HG02938 (cell line): ENCODE measurements around the gene SPA17.

Source experiments
- ATAC-seq: cut with Tn5 transposase; IDR thresholded peaks from one replicate; pipeline ENCODE4 v1.9.1; 2021; ENCODE audit warnings: mild to moderate bottlenecking, moderate library complexity; ENCODE audit not compliant: unreplicated experiment

The SPA17 gene

DNA sequence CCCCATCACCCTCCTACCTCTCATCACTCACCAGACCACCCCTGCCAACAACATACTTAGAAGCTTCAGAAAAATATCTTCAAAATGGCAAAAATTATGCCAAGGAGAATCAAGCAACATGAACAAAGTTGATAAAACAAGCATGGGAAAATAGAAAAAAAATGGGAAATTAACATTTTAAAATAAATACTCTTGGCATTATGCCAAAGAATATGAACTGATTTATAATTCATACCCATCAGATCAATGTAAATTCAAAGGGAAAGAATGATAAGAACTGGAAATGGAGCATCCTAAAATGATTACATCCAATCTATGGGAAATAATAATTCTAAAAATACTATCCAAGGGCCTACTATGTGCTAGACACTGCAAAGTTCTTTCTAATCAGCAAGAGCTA, 12.2 kb upstream of the SPA17 start:
- ATAC-seq, result no peak

- ATAC-seq, result no peak
Measured at GRCh38 chr11:124662106-124662505, 11.6 kb upstream of the SPA17 start.

- ATAC-seq, result no peak
Measured at GRCh38 chr11:124663861-124664260, 9.8 kb upstream of the SPA17 start.

DNA sequence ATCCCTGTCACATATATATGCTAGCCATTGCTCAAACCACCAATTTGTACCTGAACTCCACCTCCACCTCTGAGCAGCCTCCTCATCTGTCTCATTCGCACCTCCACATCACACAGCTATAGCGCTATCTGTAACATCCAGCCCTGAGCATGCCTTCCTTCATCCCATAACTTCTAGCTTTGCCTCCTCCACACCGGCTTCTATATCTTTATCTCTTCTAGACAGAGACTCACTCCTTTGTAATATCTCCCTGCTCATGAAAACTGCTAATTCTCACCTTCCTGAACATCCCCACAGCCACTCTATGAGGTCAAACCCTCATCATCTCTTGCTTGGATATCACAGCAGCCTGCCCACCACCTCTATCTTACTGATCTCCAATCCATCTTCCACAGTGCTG, 6.1 kb upstream of the SPA17 start:
- no peak for ATAC-seq

DNA sequence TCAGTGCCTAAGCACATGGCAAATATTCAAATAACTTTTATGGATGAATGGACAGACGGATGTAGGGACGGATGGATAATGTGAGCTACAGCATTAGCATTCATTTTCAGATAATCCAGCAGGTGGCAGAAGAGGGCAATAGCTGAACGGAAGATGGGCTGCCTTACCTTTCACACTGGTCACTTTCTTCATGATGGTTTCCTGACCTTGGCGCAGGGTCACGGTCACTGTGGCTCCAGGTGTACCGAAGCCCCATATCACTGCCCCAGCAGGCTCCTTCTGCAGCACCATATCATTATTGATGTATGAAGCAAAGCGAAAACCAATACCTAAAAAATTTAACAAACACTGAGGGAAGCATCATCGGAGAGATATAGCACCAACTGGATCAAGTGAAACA, 4.5 kb upstream of the SPA17 start:
- no peak for ATAC-seq

DNA sequence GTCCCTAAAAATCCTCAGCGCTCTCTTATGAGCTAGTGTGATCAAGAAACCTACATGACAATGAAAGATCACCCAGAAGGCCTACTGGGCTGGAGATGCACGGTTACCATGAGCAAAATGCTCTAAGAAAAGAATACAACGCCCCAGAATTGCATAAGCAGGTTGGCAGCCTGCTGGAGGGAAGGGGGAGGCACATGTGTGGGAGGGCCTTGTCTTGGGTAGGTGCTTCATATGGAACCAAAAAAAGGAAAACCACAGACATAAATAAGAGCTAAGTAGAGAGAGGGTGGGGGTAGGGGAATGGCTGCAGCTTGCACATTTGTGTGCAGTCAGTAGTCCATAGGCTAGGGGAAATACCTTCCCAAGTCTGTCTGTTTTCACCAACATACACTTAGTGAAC, 3.0 kb upstream of the SPA17 start:
- ATAC-seq, result no peak

- ATAC-seq, result no peak
Measured at GRCh38 chr11:124672536-124673215, 1.0 kb upstream of the SPA17 start.

DNA sequence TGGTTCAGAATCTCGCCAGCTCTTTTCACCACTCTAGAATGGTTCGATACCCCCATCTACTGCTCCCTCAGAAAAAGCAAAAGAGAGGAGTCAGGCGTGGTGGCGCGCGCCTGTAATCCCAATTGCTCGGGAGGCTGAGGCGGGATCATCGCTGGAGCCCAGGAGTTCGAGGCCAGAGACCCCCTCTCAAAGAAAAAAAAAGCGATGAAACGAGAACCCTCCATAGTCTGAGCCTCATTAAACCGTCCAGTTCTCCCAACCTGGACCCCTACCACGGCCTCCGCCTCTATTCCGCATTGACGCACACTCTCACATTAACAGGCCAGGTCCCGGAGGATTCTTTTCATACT, 439 bp downstream of the SPA17 start:
- ATAC-seq, result no peak

DNA sequence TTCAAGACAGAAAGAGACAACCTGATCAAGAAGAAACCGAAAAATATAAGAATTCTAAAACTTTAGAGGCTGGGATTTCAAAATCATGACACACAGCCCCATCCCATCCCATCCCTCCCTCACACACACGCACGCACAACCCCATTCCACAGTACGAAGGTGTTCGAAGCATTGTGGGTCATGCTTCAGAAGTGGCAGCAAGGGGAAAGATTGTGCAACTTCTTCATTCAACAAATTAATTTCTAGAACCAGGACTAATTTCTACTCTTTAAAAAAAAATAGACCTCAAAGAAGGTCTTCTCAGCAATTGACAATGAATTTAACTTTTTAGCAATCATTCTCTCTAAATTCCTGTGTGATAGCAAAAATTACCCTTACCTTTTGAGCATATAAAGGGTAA, 867 bp downstream of the SPA17 start:
- ATAC-seq, result no peak

DNA sequence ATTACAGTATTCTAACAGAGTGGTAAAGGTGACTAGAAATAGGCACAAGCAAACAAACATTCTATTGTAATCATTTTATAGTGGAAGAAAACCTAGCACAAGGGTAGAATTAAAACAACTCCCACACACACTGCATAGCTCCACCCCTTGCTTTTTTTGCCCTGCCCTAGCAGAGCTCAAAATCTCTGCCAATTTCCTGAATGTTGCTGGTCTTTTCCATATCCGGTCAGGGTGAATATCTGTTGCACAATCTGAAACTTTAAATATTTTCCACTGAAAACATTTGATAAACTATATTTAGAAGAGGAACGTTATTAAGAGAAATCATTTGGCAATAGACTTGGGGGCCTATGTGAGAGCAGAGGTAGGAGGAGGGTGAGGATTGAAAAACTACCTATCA, 2.7 kb downstream of the SPA17 start:
- ATAC-seq, result no peak

DNA sequence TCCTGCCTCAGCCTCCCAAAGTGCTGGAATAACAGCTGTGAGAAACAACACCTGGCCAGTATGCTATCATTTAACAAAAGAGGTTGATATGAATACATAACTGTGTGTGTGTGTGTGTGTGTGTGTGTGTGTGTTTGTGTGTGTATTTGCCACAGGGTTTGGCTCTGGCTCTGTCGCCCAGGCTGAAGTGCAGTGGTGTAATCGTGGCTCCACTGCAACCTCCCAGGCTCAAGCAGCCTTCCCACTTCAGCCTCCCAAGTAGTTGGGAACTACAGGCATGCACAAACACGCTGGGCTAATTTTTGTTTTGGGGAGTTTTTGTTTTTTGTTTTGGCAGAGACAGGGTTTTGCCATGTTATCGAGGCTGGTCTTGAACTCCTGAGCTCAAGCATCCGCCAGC, 4.7 kb downstream of the SPA17 start:
- no peak for ATAC-seq

GRCh38 chr11:124681421-124681820, 7.7 kb downstream of the SPA17 start:
- ATAC-seq, result no peak

- ATAC-seq, result no peak
Measured at GRCh38 chr11:124682443-124682842, 8.7 kb downstream of the SPA17 start.

DNA sequence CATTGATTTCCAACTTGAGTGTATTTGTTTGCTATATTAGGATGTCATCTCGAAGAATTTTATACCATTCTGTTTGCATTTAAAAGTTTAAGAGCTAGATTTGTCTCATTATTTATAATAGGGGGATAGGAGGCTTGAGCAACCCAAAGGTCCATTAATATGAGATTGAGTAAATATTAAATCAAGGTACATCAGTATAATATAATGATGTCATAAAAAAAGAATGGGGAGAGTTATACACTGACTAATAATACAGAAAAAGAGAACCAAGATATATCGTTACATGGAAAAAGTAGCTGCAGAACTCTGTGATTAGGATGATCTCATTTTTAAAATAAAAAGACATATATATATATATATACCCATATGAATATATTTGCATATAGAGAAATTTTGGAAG, 19.4 kb downstream of the SPA17 start:
- no peak for ATAC-seq

DNA sequence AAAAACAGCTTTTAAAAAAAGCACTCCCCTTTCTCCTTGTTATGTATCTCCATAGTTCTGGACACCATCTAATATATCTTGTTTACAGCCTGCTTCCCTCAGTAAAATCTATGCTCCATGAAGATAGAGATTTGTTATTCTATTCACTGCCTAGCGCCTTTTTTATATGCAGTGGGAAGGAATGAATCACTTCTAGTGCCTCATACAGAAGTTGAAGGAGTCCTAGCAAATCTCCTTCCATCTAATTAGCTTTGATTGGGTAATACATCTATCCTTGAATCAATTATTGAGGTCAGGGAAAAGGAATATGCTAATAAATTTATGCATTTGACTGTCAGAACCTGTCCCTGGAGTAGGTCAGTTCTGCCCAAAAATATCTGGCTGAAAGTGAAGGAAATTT, 25.8 kb downstream of the SPA17 start:
- ATAC-seq, result no peak

DNA sequence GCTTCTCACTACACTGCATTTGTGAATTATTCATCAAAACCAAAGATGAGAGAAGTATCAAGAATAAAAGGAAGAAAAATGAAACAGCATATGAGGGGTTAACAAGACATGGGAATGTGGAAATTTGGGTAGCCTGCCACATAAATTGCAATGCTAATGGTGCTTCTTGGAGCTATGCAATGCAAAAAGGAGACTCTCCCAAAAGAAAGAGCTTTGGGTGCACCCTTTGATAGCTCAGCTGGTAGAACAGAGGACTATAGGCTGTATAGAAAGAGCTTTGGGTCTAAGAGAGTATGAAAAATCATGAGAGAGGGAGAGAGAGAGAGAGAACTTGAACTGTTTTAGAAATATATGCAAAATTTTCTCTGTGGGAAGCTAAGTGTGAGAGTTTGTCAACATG, 26.3 kb downstream of the SPA17 start:
- ATAC-seq, result no peak

GRCh38 chr11:124707829-124708228, 34.1 kb downstream of the SPA17 start:
- no peak for ATAC-seq

- no peak for ATAC-seq
Measured at GRCh38 chr11:124712392-124712791, 38.7 kb downstream of the SPA17 start.

GRCh38 chr11:124716591-124716990, 42.9 kb downstream of the SPA17 start:
- ATAC-seq, result no peak

GRCh38 chr11:124717421-124717785, 43.7 kb downstream of the SPA17 start:
- ATAC-seq, result no peak

GRCh38 chr11:124717786-124718651, 44.3 kb downstream of the SPA17 start:
- no peak for ATAC-seq

- ATAC-seq, result no peak
Measured at GRCh38 chr11:124718801-124719200, 45.1 kb downstream of the SPA17 start.

DNA sequence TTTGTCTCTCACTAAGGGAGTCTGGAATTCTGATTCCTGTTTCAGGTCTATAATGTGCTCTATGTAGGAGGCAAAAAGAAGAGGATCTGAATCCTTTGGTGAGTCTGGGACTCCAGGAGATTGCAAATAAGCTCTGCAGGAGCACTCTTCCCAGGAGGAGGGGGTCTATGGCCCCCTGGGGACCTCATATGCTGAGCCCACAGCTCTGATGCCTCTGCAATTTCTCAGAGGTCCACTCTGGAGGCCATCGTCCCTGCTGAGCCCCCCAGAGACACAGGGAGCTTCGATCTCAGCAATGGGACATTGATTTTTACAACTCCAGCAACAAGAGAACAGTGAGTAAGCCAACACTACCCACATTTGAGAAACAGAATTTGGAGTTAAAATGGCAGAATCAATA, 45.8 kb downstream of the SPA17 start:
- no peak for ATAC-seq
